Smooth muscle cell (in vitro differentiated cells): ENCODE results near the gene TUBA8. TPM values are rescaled to one million over a fixed set of nuclear protein-coding genes. Genes with fewer than 3 reads are reported as not detected.
"Not testable (repeated sequence)": the region's sequence is repeated elsewhere in the genome, so short reads cannot be mapped to it uniquely, and the experiment has no call there.

Experiments
- DNase-seq: peaks from one replicate; lab custom pipeline; 2025; ENCODE audit not compliant: unreplicated experiment; lab: John Stamatoyannopoulos, UW
- H2AFZ ChIP-seq: fragments of 200-600 bp; sonication (generic); 2 replicates; pipeline ENCODE4 v1.6.0; 2016; ENCODE audit warnings: antibody characterized with exemption, low read depth, mild to moderate bottlenecking
- H3F3A ChIP-seq: fragments of 200-600 bp; sonication (generic); 2 replicates; pipeline ENCODE4 v1.6.0; 2017; ENCODE audit warnings: antibody characterized with exemption, low read depth
- H3K27ac ChIP-seq: fragments of 200-600 bp; sonication (generic); 2 replicates; pipeline ENCODE4 v1.5.1; 2016; ENCODE audit warnings: low read depth, mild to moderate bottlenecking
- H3K27me3 ChIP-seq: fragments of 200-600 bp; sonication (generic); 2 replicates; pipeline ENCODE4 v1.6.1; 2016; ENCODE audit warnings: low read depth, mild to moderate bottlenecking
- H3K36me3 ChIP-seq: fragments of 200-600 bp; sonication (generic); 2 replicates; pipeline ENCODE4 v1.5.1; 2016; ENCODE audit warnings: low read depth
- H3K4me1 ChIP-seq: fragments of 200-600 bp; sonication (generic); 2 replicates; pipeline ENCODE4 v1.5.1; 2016; ENCODE audit warnings: low read depth
- H3K4me2 ChIP-seq: fragments of 200-600 bp; sonication (generic); 2 replicates; pipeline ENCODE4 v1.6.0; 2016; ENCODE audit warnings: mild to moderate bottlenecking
- H3K4me3 ChIP-seq: fragments of 200-600 bp; sonication (generic); 2 replicates; pipeline ENCODE4 v1.5.1; 2016; ENCODE audit warnings: mild to moderate bottlenecking
- H3K79me2 ChIP-seq: fragments of 200-600 bp; sonication (generic); 2 replicates; pipeline ENCODE4 v1.6.0; 2016; ENCODE audit warnings: low read depth, mild to moderate bottlenecking
- H3K9ac ChIP-seq: fragments of 200-600 bp; sonication (generic); 2 replicates; pipeline ENCODE4 v1.6.0; 2016; ENCODE audit warnings: low read depth
- H3K9me3 ChIP-seq: fragments of 200-600 bp; sonication (generic); replicated peaks from 2 replicates; pipeline ENCODE4 v1.5.1; 2016; ENCODE audit warnings: low read depth
- H4K20me1 ChIP-seq: fragments of 200-600 bp; sonication (generic); 2 replicates; pipeline ENCODE4 v1.6.0; 2016; ENCODE audit warnings: low read depth
- CTCF ChIP-seq: fragments of 200-600 bp; sonication (generic); IDR thresholded peaks from 2 replicates; pipeline ENCODE4 v1.5.1; 2017; ENCODE audit warnings: borderline replicate concordance, mild to moderate bottlenecking, antibody characterized with exemption; ENCODE audit not compliant: insufficient read depth, poor library complexity, severe bottlenecking
- WGBS: methylation state at CpG from one replicate; pipeline ENCODE4 v1.1.7; 2016; ENCODE audit warnings: low lambda C conversion rate; 5-methylcytosine and 5-hydroxymethylcytosine counted together
- polyA plus RNA-seq: library from polyadenylated mRNA; unstranded; fragments of >200 nt; fragmentation: Nextera tagmentation; extraction: Ambion mirVana; gene quantifications from 2 replicates; pipeline ENCODE4 v1.2.1, GENCODE V29; 2016
- total RNA-seq: library from RNA; depleted of rRNA; stranded (reverse); fragments of >200 nt; gene quantifications from 2 replicates; pipeline ENCODE4 v1.2.3, GENCODE V29; 2014

Gene TUBA8
- total and polyA plus RNA-seq, 2 experiments from 2014 or later: 0.40 to 0.55 TPM

- Histone ChIP-seq H3K9ac (no peak overlapping the region), H3K9me3 (no peaks in the 10 kb centered on the region), H3K4me2 (no peak overlapping the region), H3K27me3 (peaks cover 25% of the 10 kb centered on the region), H3K79me2 (no peaks in the 10 kb centered on the region), H3F3A (no peaks in the 10 kb centered on the region), H2AFZ (no peak overlapping the region), H3K4me3 (no peak overlapping the region), H3K36me3 (no peaks in the 10 kb centered on the region), H4K20me1 (no peaks in the 10 kb centered on the region), H3K27ac (no peak overlapping the region), H3K4me1 (peaks cover 4% of the 10 kb centered on the region)
- no peak for DNase-seq
- no peak for TF ChIP-seq CTCF
- WGBS: 95% methylated on average over 17 of the region's 17 CpGs
These were observed 37.8 kb downstream of the TUBA8 start for GRCh38 chr22:18148293-18148965.

- no peak overlapping the region for H3K4me3 ChIP-seq
- no peaks in the 10 kb centered on the region for H3K9me3 ChIP-seq
- H2AFZ ChIP-seq: no peak overlapping the region
- H3F3A ChIP-seq: peaks cover 6% of the 10 kb centered on the region
- H3K79me2 ChIP-seq: no peaks in the 10 kb centered on the region
- DNase-seq: no peak
- H3K4me2 ChIP-seq: no peak overlapping the region
- H3K36me3 ChIP-seq: no peaks in the 10 kb centered on the region
- no peak overlapping the region for H3K27ac ChIP-seq
- TF ChIP-seq CTCF: no peak
- 92% methylated on average over 8 of the region's 8 CpGs for WGBS
- H3K9ac ChIP-seq: no peak overlapping the region
- H3K4me1 ChIP-seq: peaks cover 4% of the 10 kb centered on the region
- H3K27me3 ChIP-seq: peaks cover 25% of the 10 kb centered on the region
- no peaks in the 10 kb centered on the region for H4K20me1 ChIP-seq
These were observed 41.9 kb downstream of the TUBA8 start for GRCh38 chr22:18152519-18152918.

- no peaks in the 10 kb centered on the region for H3K36me3 ChIP-seq
- H4K20me1 ChIP-seq: no peaks in the 10 kb centered on the region
- no peaks in the 10 kb centered on the region for H3K9me3 ChIP-seq
- H3K79me2 ChIP-seq: no peaks in the 10 kb centered on the region
- no peak overlapping the region for H3K9ac ChIP-seq
- DNase-seq: no peak
- H2AFZ ChIP-seq: no peak overlapping the region
- TF ChIP-seq CTCF: no peak
- peaks cover 10% of the 10 kb centered on the region for H3F3A ChIP-seq
- H3K27ac ChIP-seq: no peak overlapping the region
- H3K4me1 ChIP-seq: peaks cover 4% of the 10 kb centered on the region
- H3K27me3 ChIP-seq: peaks cover 8% of the 10 kb centered on the region
- 89% methylated on average over 8 of the region's 8 CpGs for WGBS
- H3K4me2 ChIP-seq: no peak overlapping the region
- H3K4me3 ChIP-seq: no peak overlapping the region
These were observed 44.3 kb downstream of the TUBA8 start for GRCh38 chr22:18154821-18155390.

GRCh38 chr22:18155546-18155945 lies 44.9 kb downstream of the TUBA8 start:
- H4K20me1 ChIP-seq, H3K9me3 ChIP-seq, H3F3A ChIP-seq, H3K4me2 ChIP-seq, DNase-seq, H3K4me3 ChIP-seq, H3K9ac ChIP-seq, H2AFZ ChIP-seq, H3K36me3 ChIP-seq, H3K79me2 ChIP-seq, H3K27me3 ChIP-seq, H3K27ac ChIP-seq, H3K4me1 ChIP-seq: not testable (repeated sequence)
- 98% methylated on average over 26 of the region's 34 CpGs for WGBS
